Measurements from ENCODE around the gene ZNF670.
"Not testable (repeated sequence)": the region's sequence is repeated elsewhere in the genome, so short reads cannot be mapped to it uniquely, and the experiment has no call there.

Gene ZNF670

GRCh38 chr1:247037511-247038320 is 40.9 kb downstream of the ZNF670 start:
- no peak for DNase-seq (ENCODE audit: low read depth)

GRCh38 chr1:247032306-247032705 is 46.3 kb downstream of the ZNF670 start:
- DNase-seq (ENCODE audit: low read depth), result not testable (repeated sequence)

Measured in stromal cell of bone marrow (primary cell).